Activated naive CD4-positive, alpha-beta T cell (primary cell): Measurements from ENCODE around the gene MSANTD4.
"Not testable (repeated sequence)": the region's sequence is repeated elsewhere in the genome, so short reads cannot be mapped to it uniquely, and the experiment has no call there.

Experiments used
- DNase-seq, 4 experiments: peaks; one replicate each; lab custom pipeline; 2025; lab: John Stamatoyannopoulos, UW

Gene MSANTD4

DNA sequence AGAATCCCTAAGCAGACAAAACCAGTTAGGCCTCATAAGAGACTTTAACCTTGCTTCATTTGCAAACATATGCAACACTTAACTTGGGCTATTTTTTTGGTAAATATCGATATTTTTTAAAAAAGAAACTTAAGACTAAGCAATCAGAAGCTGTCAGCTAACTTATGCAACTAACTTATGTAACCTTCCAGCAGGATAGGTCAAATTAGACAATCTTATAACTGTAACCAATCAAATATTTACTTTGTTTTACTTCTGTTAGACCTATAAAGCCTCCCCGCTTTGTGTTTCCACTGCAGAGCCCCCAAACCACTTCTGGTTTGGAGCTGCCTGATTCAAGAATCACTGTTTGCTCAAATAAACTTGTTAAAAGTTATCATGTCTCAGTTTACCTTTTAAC lies 8.0 kb downstream of the MSANTD4 start:
- no peak for DNase-seq

GRCh38 chr11:106012744-106013143 lies 9.3 kb downstream of the MSANTD4 start:
- no peak for DNase-seq

DNA sequence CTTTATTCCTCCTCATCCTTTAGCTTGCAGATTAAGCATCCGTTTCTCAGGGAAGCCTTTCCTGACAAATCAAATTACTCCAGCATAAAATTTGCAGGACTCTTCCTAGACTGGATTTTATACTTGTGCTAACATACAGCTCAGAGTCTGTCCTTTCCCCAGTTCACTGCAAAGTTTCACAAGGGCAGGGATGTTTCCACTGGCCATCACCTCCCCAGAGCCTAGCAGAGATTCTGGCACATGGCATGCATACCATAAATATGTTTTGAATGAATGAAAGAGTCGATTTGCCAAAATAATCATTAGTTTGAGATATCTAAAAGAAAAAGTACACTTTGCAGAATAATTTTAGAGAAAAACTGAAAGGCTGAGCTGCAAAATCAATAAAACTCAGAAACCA lies 10.6 kb downstream of the MSANTD4 start:
- no peak for DNase-seq

DNA sequence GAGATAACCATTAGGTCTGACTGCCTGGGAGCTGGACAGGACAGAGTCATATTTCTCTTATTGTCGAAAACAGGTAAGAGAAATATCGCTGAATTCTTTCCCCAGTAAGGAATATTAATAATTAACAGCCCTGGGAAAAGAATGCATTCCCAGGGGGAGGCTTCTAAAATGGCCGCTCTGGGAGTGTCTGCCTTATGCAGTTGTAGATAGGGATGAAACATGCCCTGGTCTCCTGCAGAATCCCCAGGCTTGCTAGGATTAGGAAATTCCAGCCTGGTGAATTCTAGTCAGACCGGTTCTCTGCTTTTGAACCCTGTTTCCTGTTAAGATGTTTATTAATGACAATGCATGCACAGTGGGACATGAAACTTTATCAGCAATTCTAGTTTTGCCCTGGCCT lies 18.9 kb downstream of the MSANTD4 start:
- DNase-seq: not testable (repeated sequence)

DNA sequence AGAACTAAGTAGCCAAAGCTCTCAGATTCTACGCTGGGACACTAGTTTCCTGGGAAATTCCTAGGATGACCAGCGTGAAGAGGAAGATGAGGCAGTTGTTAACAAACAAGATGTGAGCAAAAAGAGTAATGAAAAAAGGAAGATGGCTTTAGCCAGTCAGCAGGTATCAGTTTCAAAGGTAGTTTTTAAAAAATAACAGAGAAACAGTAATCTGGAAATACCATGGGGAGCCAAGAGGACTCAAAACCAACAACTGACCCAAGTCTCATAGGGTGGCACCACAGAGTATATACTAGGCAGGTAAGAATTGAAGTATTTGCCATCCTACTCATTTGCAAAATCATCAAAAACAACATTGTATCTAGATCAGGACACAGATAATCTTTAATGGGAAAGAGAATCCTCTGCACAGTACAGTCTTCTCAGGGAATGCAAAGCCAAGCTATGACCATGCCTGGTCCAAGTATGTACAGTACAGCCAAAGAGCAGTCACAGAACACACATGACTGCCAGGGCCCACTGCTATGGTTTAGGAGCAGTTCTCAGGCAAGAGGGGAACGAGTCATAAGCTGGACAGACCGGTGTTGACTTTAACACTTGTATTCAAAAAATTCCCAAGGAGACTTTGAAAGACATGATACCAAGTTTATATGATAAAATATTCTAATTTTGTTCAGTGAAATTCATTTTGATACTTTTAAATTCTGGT lies 20.6 kb downstream of the MSANTD4 start:
- DNase-seq: no peak

DNA sequence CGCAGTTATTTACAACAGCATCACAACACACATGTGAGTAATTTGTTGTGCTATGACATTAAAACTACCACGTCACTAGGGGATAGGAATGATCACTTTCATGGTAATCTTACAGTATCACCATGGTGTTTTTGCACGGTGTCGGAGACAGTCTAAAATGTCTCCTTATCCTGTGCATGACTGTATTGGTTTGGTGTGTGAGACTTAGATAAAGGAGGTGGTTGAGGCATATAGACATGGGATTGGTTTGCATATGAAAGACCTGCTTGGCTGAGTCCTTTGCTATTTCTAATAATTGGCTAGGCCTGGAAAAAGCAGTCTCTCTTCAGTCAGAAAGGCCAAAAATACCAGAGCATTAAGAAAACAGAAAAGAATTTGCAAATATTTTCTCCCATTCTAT lies 30.2 kb downstream of the MSANTD4 start:
- no peak for DNase-seq

DNA sequence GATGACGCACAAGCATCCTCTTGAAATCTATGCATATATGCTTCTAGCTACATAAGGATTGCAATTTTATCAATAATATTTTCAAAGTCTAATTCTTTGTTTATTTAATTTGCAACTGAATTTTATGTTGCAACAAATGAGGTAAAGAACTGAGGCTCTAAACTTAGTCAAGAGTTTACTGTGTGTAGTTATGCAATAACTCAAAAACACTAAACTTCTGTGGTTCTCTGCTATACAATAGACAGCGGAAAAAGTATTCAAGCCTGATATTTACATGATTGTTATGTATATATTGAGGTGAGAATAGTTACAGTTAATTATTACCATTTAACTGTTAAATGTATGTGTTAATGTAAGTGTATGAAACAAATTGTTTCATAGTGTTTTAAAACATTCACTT lies 32.9 kb downstream of the MSANTD4 start:
- DNase-seq: no peak

DNA sequence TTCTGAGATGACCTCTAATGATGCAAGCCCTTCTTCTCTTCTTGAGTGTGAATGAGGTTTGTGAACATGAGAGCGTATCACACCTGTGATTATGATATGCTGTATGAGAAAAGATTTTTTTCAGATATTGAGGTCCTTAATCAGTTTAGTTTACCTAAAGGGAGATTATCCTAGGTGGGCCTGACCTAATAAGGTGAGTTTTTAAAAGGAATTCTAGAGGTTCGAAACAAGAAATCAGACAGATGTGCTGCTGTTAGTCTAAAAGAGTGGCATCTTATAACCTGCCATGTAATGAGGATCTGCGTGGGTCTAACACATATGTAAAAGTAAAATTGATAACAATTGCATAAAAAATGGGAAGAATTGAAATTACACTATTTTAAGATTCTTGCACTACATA lies 33.8 kb downstream of the MSANTD4 start:
- DNase-seq: no peak

DNA sequence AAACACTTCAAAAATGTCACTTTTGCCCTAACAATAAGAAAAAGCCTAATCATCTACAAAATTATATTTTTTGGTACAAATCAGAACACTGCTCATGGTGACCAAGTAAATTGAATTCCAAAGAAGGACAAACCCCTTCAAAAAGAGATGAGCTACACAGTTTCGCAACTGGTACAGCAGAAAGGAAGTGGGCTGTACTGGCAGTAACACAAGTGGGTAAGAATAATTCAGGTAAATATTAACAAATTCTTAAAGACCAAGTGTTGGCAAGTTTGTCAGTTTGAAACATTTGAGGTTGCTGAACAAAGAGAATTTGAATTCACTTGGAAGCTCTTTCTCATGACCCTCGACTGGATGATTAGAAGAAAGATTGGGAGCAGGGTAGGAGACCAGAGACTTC lies 35.5 kb downstream of the MSANTD4 start:
- no peak for DNase-seq

DNA sequence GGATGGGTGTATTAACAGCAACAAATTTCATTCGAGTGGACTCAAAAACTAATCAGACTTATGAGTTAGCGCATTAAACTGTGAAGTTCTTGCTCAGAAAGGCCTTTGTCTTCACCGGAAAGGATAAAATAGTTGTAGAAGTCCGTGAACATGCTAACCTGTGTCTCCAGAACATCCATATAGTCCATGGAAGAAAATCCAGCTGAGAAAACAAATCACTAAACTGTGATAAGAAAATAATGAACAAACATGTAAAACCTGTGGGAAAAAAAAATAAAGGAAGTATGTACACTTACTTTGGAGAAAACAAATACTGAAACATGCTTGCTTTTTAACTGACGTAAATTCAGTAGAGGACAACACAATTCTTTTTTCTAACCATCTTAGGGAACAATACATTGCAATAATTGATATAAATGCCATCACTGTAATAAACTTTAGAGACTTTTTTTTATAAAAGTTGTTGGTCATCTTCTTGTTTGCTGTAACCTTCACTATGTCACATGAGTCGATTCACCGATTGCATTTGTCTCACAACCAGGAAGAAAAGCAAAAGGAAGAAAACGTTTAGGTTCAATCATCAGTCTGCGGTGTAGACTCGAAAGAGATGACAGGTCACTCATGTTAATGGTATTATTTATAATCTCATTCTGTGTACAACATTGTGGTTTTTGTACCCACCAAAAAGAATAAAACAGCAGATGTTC lies 41.9 kb downstream of the MSANTD4 start:
- DNase-seq: no peak

GRCh38 chr11:105975128-105975527 lies 46.9 kb downstream of the MSANTD4 start:
- DNase-seq: no peak

- DNase-seq: no peak
These were observed 52.3 kb downstream of the MSANTD4 start for GRCh38 chr11:105969756-105970155.

DNA sequence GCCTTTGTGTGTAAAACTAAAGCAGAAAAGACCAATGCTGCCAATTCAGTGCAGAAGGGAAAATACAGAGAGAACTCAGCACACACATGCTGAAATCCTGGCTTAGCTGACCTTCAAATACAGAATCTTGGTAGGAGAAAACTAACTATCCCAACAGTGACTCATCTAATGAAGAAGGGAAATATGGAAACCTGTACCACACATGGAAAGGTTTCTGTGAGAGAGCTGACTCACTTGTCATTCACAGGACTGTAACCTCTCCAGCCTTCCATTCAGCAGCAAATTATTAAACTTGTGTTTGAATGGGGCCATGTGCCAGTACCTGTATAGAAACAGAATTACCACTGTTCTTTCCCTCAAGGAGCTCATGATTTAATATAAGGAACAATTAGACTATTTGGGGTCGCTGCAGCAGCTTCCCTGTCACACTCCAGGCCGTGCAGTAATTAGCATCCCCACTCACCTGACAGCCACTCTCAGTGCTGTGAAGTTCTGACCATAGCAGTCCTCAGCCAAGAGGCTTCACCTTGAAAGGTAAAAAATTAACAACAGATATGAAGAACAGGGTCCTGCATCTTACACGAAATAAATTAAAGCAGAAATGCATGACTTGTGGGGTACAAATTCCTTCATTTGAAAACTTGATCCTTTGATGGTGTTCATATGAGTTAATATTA lies 53.9 kb downstream of the MSANTD4 start:
- DNase-seq: no peak

- DNase-seq: no peak
These were observed 61.5 kb downstream of the MSANTD4 start for GRCh38 chr11:105960252-105961245.
